ENCODE results near the gene CNTFR. TPM values are rescaled to one million over a fixed set of nuclear protein-coding genes. Genes with fewer than 3 reads are reported as not detected.

Gene CNTFR
- total and polyA plus RNA-seq, 10 of the 15 experiments (the other 5 are each of a cell fraction or from before 2014, with no cell fraction given), result not detected

GRCh38 chr9:34521406-34522045 lies 68.0 kb downstream of the CNTFR start:
- BruUV-seq (replicated peaks), result no TSS peak
- DNase-seq (ENCODE audit: low read depth, low spot score) (no peak), ATAC-seq (no peak), FAIRE-seq (no peak)
- POLR2A ChIA-PET, result no interaction called here
- H3K36me3 ChIP-seq (ENCODE audit: control insufficient read depth in 2 of 2, insufficient read depth in 2 of 2, low read length in 1 of 2), result no peaks in the 10 kb centered on the region
- H3K79me2 ChIP-seq (ENCODE audit: control insufficient read depth, insufficient read depth, low read length), result no peaks in the 10 kb centered on the region
- no peaks in the 10 kb centered on the region for H3K4me1 ChIP-seq (ENCODE audit: control insufficient read depth, insufficient read depth, low read length)
- 56% methylated on average over 11 of the region's 11 CpGs for WGBS (ENCODE audit: insufficient coverage, insufficient replicate concordance, low lambda C conversion rate, missing lambda C conversion rate)
- TF ChIP-seq CHD4 (IDR thresholded peaks at IDR 0.05) (no peak), LARP7 (IDR thresholded peaks at IDR 0.05) (no peak), IRF4 (IDR thresholded peaks at IDR 0.05; ENCODE audit: low read depth, low read length) (no peak), TCF3 (IDR thresholded peaks at IDR 0.05; ENCODE audit: borderline replicate concordance, insufficient read depth, low read depth, low read length) (no peak), MYB (IDR thresholded peaks at IDR 0.05; ENCODE audit: borderline replicate concordance, low read depth, low read length) (no peak), IRF5 (IDR thresholded peaks at IDR 0.05; ENCODE audit: borderline replicate concordance) (no peak), MEF2B (IDR thresholded peaks at IDR 0.05; ENCODE audit: partially characterized antibody, poor library complexity, severe bottlenecking) (no peak), SUPT20H (IDR thresholded peaks at IDR 0.05; ENCODE audit: borderline replicate concordance, control insufficient read depth, low read depth, low read length) (no peak), POLR2AphosphoS2 (IDR thresholded peaks at IDR 0.05; ENCODE audit: low read depth, low read length) (no peak), ZNF217 (IDR thresholded peaks at IDR 0.05) (no peak), CTCF (IDR thresholded peaks at IDR 0.05 in 2 of 3, conservative IDR thresholded peaks at IDR 0.05 in 1 of 3; ENCODE audit: control insufficient read depth in 2 of 3, extremely low read depth in 1 of 3, insufficient read depth in 1 of 3, low read depth in 3 of 3, low read length in 3 of 3) (no peak), NFIC (IDR thresholded peaks at IDR 0.05; ENCODE audit: low read depth, low read length) (no peak), CREM (IDR thresholded peaks at IDR 0.05; ENCODE audit: low read depth) (no peak), GATAD2B (conservative IDR thresholded peaks at IDR 0.05; ENCODE audit: low read depth) (no peak)
- H2AFZ ChIP-seq (ENCODE audit: control insufficient read depth, low read depth, low read length), result no peak overlapping the region
- in situ Hi-C loops (cut with MboI), result no loop called here
- H3K9me3 ChIP-seq (replicated peaks; ENCODE audit: control insufficient read depth, insufficient read depth, low read length), result no peaks in the 10 kb centered on the region
- intact Hi-C loops (cut with micrococcal nuclease; ENCODE audit: unreplicated experiment), result no loop called here
- no peak overlapping the region for H3K4me2 ChIP-seq (ENCODE audit: control insufficient read depth, insufficient read depth)
- SMC1A ChIA-PET (ENCODE audit: uncharacterized antibody, unreplicated experiment), result no interaction called here
- CTCF ChIA-PET, result no interaction called here
- H3K9ac ChIP-seq (ENCODE audit: control insufficient read depth, insufficient read depth, low read length), result no peak overlapping the region
- H3K4me3 ChIP-seq, result no peak overlapping the region
- peaks cover 9 to 11% of the 10 kb centered on the region in 2 experiments; a peak in 3 of 4 replicates for H3K27me3 ChIP-seq (replicated peaks in 1 of 2; ENCODE audit: control insufficient read depth in 2 of 2, insufficient read depth in 2 of 2, low read length in 1 of 2)
- peaks cover 4% of the 10 kb centered on the region for H4K20me1 ChIP-seq (ENCODE audit: control insufficient read depth, insufficient read depth)
- no peak overlapping the region for H3K27ac ChIP-seq (ENCODE audit: control insufficient read depth, insufficient read depth)
- RAD21 ChIA-PET (ENCODE audit: unreplicated experiment), result no interaction called here
